Keratinocyte (primary cell): ENCODE results near the gene MAPK4. TPM values are rescaled to one million over a fixed set of nuclear protein-coding genes. Genes with fewer than 3 reads are reported as not detected.

Experiments used
- DNase-seq: peaks from one replicate; pipeline ENCODE4 v3.0.0-alpha.2; 2011; ENCODE audit warnings: low read depth, missing footprints, low spot score
- FAIRE-seq: peaks from 2 replicates; lab custom pipeline; 2011; peaks lifted over from hg19 to GRCh38; lab: Jason Lieb, UNC
- H2AFZ ChIP-seq: 2 replicates; pipeline ENCODE4 v1.6.0; 2012; ENCODE audit warnings: low read length, control low read depth, inconsistent platforms; ENCODE audit not compliant: control insufficient read depth
- H3K27ac ChIP-seq: 2 replicates; pipeline ENCODE4 v1.5.1; 2011; ENCODE audit warnings: low read length; ENCODE audit not compliant: control insufficient read depth, insufficient read depth
- H3K27me3 ChIP-seq: 3 replicates; pipeline ENCODE4 v1.6.0; 2011; ENCODE audit warnings: low read length; ENCODE audit not compliant: control insufficient read depth, insufficient read depth; ENCODE audit errors: extremely low read depth
- H3K36me3 ChIP-seq, 2 experiments: 2 replicates in 1 of 2; 3 replicates in 1 of 2; pipeline ENCODE4 v1.5.1; 2011; ENCODE audit warnings: low read length in 2 of 2, mild to moderate bottlenecking in 1 of 2; ENCODE audit not compliant: control insufficient read depth in 2 of 2, insufficient read depth in 2 of 2; ENCODE audit errors: extremely low read depth in 1 of 2
- H3K4me1 ChIP-seq: 3 replicates; pipeline ENCODE4 v1.5.1; 2011; ENCODE audit warnings: low read length; ENCODE audit not compliant: control insufficient read depth, insufficient read depth; ENCODE audit errors: extremely low read depth
- H3K4me2 ChIP-seq: 3 replicates; pipeline ENCODE4 v1.6.0; 2011; ENCODE audit warnings: low read depth, low read length; ENCODE audit not compliant: control insufficient read depth, insufficient read depth; ENCODE audit errors: extremely low read depth
- H3K4me3 ChIP-seq, 3 experiments: fragments of 200-600 bp in 1 of 3; sonication (generic) in 1 of 3; 2 replicates in 2 of 3; 3 replicates in 1 of 3; pipeline ENCODE4 v1.5.1; 2011 to 2016; ENCODE audit warnings: low read length in 3 of 3, mild to moderate bottlenecking in 3 of 3, control low read depth in 2 of 3, inconsistent platforms in 1 of 3, low read depth in 1 of 3, mixed read lengths in 1 of 3, mixed run types in 1 of 3, moderate library complexity in 1 of 3; ENCODE audit not compliant: control insufficient read depth in 2 of 3, insufficient read depth in 2 of 3; ENCODE audit errors: extremely low read depth in 1 of 3
- H3K79me2 ChIP-seq: 2 replicates; pipeline ENCODE4 v1.6.0; 2012; ENCODE audit warnings: low read length; ENCODE audit not compliant: control insufficient read depth, insufficient read depth
- H3K9ac ChIP-seq: 3 replicates; pipeline ENCODE4 v1.6.0; 2011; ENCODE audit warnings: low read length; ENCODE audit not compliant: control insufficient read depth, insufficient read depth; ENCODE audit errors: extremely low read depth
- H3K9me1 ChIP-seq: 3 replicates; pipeline ENCODE4 v1.6.0; 2011; ENCODE audit warnings: low read length; ENCODE audit not compliant: control insufficient read depth, insufficient read depth; ENCODE audit errors: extremely low read depth
- H3K9me3 ChIP-seq: 2 replicates; pipeline ENCODE4 v1.5.1; 2012; ENCODE audit warnings: low read depth, low read length; ENCODE audit not compliant: control insufficient read depth
- H4K20me1 ChIP-seq: 3 replicates; pipeline ENCODE4 v1.6.0; 2011; ENCODE audit warnings: low read length; ENCODE audit not compliant: control insufficient read depth, insufficient read depth; ENCODE audit errors: extremely low read depth
- CTCF ChIP-seq, 3 experiments: IDR thresholded peaks in 1 of 3; conservative IDR thresholded peaks in 1 of 3; optimal IDR thresholded peaks in 1 of 3; 2 replicates in 2 of 3; 3 replicates in 1 of 3; pipeline versions ENCODE3 to v1.5.1; 2011; ENCODE audit warnings: low read length in 3 of 3, mild to moderate bottlenecking in 3 of 3, moderate library complexity in 2 of 3, control low read depth in 1 of 3, inconsistent platforms in 1 of 3; ENCODE audit not compliant: insufficient read depth in 2 of 3; ENCODE audit errors: extremely low read depth in 1 of 3
- EZH2 ChIP-seq: IDR thresholded peaks from one replicate; pipeline ENCODE4 v1.6.1; 2012; ENCODE audit warnings: inconsistent platforms, mild to moderate bottlenecking, low read length, moderate library complexity
- dilution Hi-C: fragments of 300-500 bp; cut with MboI; formaldehyde crosslinking; loops from one replicate; pipeline ENCODE4 v1.7.0; 2020; ENCODE audit warnings: low sequenced_read_pairs; ENCODE audit not compliant: extremely low pct_ligation_motif_present
- polyA plus RNA-seq, 5 experiments: library from polyadenylated mRNA; depleted of rRNA in 3 of 5; stranded (reverse) in 3 of 5; stranded (forward) in 1 of 5; unstranded in 1 of 5; fragments of >200 nt; gene quantifications; 1 replicate in 1 of 5; 2 replicates in 3 of 5; 3 replicates in 1 of 5; pipeline versions ENCODE4 v1.2.1 to v1.2.3, GENCODE V29; 2011 to 2012; ENCODE audit warnings: missing spikeins in 2 of 5, low read depth in 1 of 5, low replicate concordance in 1 of 5

The MAPK4 gene
- polyA plus RNA-seq, 1 donor (not counting 4 experiments of a cell fraction or from before 2014, with no cell fraction given), result not detected

- H3K9me3 ChIP-seq, result no peaks in the 10 kb centered on the region
- FAIRE-seq, result no peak
These were observed 103.9 kb downstream of the MAPK4 start for GRCh38 chr18:50663626-50664441.

GRCh38 chr18:50665015-50665414 lies 105.1 kb downstream of the MAPK4 start:
- Histone ChIP-seq H3K4me2 (no peak overlapping the region), H2AFZ (no peak overlapping the region), H3K4me1 (no peaks in the 10 kb centered on the region), H3K4me3 (no peak overlapping the region), H3K27ac (no peak overlapping the region), H3K9me3 (no peaks in the 10 kb centered on the region), H3K36me3 (no peaks in the 10 kb centered on the region), H4K20me1 (no peaks in the 10 kb centered on the region), H3K9ac (no peak overlapping the region), H3K9me1 (no peaks in the 10 kb centered on the region), H3K27me3 (peaks cover 2% of the 10 kb centered on the region), H3K79me2 (no peaks in the 10 kb centered on the region)
- no peak for DNase-seq
- no peak for FAIRE-seq
- TF ChIP-seq EZH2, result no peak
- no peak for TF ChIP-seq CTCF (optimal IDR thresholded peaks at IDR 0.05 in 1 of 3, IDR thresholded peaks at IDR 0.05 in 1 of 3, conservative IDR thresholded peaks at IDR 0.05 in 1 of 3; ENCODE audit: extremely low read depth in 1 of 3, insufficient read depth in 2 of 3, low read length in 3 of 3)
- dilution Hi-C loops, result no loop called here

More at GRCh38 chr18:50663626-50664441, 103.9 kb downstream of the MAPK4 start:
- peaks cover 2% of the 10 kb centered on the region for H3K27me3 ChIP-seq
- H3K9ac ChIP-seq, result no peak overlapping the region
- dilution Hi-C loops, result no loop called here
- H3K27ac ChIP-seq, result no peak overlapping the region
- H3K9me1 ChIP-seq, result no peaks in the 10 kb centered on the region
- H3K4me3 ChIP-seq, result no peak overlapping the region
- no peaks in the 10 kb centered on the region for H3K36me3 ChIP-seq
- no peak overlapping the region for H2AFZ ChIP-seq
- H4K20me1 ChIP-seq, result no peaks in the 10 kb centered on the region
- no peak overlapping the region for H3K4me2 ChIP-seq
- DNase-seq, result no peak
- no peaks in the 10 kb centered on the region for H3K79me2 ChIP-seq
- no peaks in the 10 kb centered on the region for H3K4me1 ChIP-seq
- no peak for TF ChIP-seq CTCF (optimal IDR thresholded peaks at IDR 0.05 in 1 of 3, IDR thresholded peaks at IDR 0.05 in 1 of 3, conservative IDR thresholded peaks at IDR 0.05 in 1 of 3; ENCODE audit: extremely low read depth in 1 of 3, insufficient read depth in 2 of 3, low read length in 3 of 3)
- no peak for TF ChIP-seq EZH2
